MG63 (cell line): ENCODE measurements around the gene ACSL1. TPM values are rescaled to one million over a fixed set of nuclear protein-coding genes. Genes with fewer than 3 reads are reported as not detected.
A peak's percentile ranks its signal among the peaks of the same experiment; 100 is the strongest.

ENCODE experiments used
- DNase-seq: peaks from one replicate; pipeline ENCODE4 v3.0.0-alpha.2; 2020
- H3K27me3 ChIP-seq: fragments of 250-450 bp; sonication (Bioruptor Pico); 2 replicates; pipeline ENCODE4 v1.5.1; 2020; ENCODE audit warnings: mild to moderate bottlenecking, moderate library complexity
- H3K36me3 ChIP-seq: fragments of 250-450 bp; sonication (Bioruptor Pico); 2 replicates; pipeline ENCODE4 v1.5.1; 2020; ENCODE audit warnings: mild to moderate bottlenecking, moderate library complexity
- H3K4me3 ChIP-seq: fragments of 250-450 bp; sonication (Bioruptor Pico); 2 replicates; pipeline ENCODE4 v1.5.1; 2020; ENCODE audit warnings: mild to moderate bottlenecking, moderate library complexity
- H3K9me3 ChIP-seq: fragments of 250-450 bp; sonication (Bioruptor Pico); 2 replicates; pipeline ENCODE4 v1.5.1; 2020; ENCODE audit warnings: mild to moderate bottlenecking, moderate library complexity
- total RNA-seq: library from RNA; depleted of rRNA; stranded (reverse); fragments of >200 nt; shearing (Covaris generic); gene quantifications from 2 replicates; pipeline ENCODE4 v1.2.3, GENCODE V29; 2014; ENCODE audit warnings: low replicate concordance

ACSL1 gene
- total RNA-seq, 1 experiment from 2014 or later: 20.5 TPM

- Histone ChIP-seq H3K4me3 (no peak overlapping the region), H3K36me3 (no peaks in the 10 kb centered on the region), H3K9me3 (no peaks in the 10 kb centered on the region), H3K27me3 (no peaks in the 10 kb centered on the region)
- no peak for DNase-seq
Measured at GRCh38 chr4:184804621-184805020, 21.1 kb downstream of the ACSL1 start.

GRCh38 chr4:184803874-184804273, 21.9 kb downstream of the ACSL1 start:
- no peaks in the 10 kb centered on the region for H3K27me3 ChIP-seq
- H3K36me3 ChIP-seq: no peaks in the 10 kb centered on the region

GRCh38 chr4:184803133-184803532, 22.6 kb downstream of the ACSL1 start:
- H3K9me3 ChIP-seq: no peaks in the 10 kb centered on the region
- H3K4me3 ChIP-seq: no peak overlapping the region
- H3K36me3 ChIP-seq: no peaks in the 10 kb centered on the region
- DNase-seq: no peak
- no peaks in the 10 kb centered on the region for H3K27me3 ChIP-seq

More at GRCh38 chr4:184803874-184804273, 21.9 kb downstream of the ACSL1 start:
- Histone ChIP-seq H3K9me3 (no peaks in the 10 kb centered on the region), H3K4me3 (no peak overlapping the region)
- DNase-seq: no peak

- H3K4me3 ChIP-seq: no peak overlapping the region
- no peaks in the 10 kb centered on the region for H3K36me3 ChIP-seq
- DNase-seq: no peak
- no peaks in the 10 kb centered on the region for H3K9me3 ChIP-seq
- no peaks in the 10 kb centered on the region for H3K27me3 ChIP-seq
Measured at GRCh38 chr4:184802697-184803015, 23.1 kb downstream of the ACSL1 start.

- Histone ChIP-seq H3K4me3 (no peak overlapping the region), H3K9me3 (no peaks in the 10 kb centered on the region), H3K36me3 (no peaks in the 10 kb centered on the region), H3K27me3 (no peaks in the 10 kb centered on the region)
- DNase-seq: peak; percentile 80
Measured at GRCh38 chr4:184801781-184802696, 23.7 kb downstream of the ACSL1 start.

GRCh38 chr4:184798504-184798903, 27.3 kb downstream of the ACSL1 start:
- Histone ChIP-seq H3K9me3 (no peaks in the 10 kb centered on the region), H3K36me3 (no peaks in the 10 kb centered on the region), H3K27me3 (no peaks in the 10 kb centered on the region), H3K4me3 (no peak overlapping the region)
- no peak for DNase-seq

- Histone ChIP-seq H3K27me3 (no peaks in the 10 kb centered on the region), H3K4me3 (no peak overlapping the region), H3K36me3 (no peaks in the 10 kb centered on the region), H3K9me3 (no peaks in the 10 kb centered on the region)
- DNase-seq: no peak
Measured at GRCh38 chr4:184796906-184797305, 28.9 kb downstream of the ACSL1 start.

- DNase-seq: no peak
- no peaks in the 10 kb centered on the region for H3K36me3 ChIP-seq
Measured at GRCh38 chr4:184795214-184795844, 30.4 kb downstream of the ACSL1 start.

GRCh38 chr4:184794470-184794869, 31.3 kb downstream of the ACSL1 start:
- DNase-seq: no peak
- no peaks in the 10 kb centered on the region for H3K27me3 ChIP-seq
- no peaks in the 10 kb centered on the region for H3K36me3 ChIP-seq
- no peaks in the 10 kb centered on the region for H3K9me3 ChIP-seq
- no peak overlapping the region for H3K4me3 ChIP-seq

More at GRCh38 chr4:184795214-184795844, 30.4 kb downstream of the ACSL1 start:
- Histone ChIP-seq H3K27me3 (no peaks in the 10 kb centered on the region), H3K4me3 (no peak overlapping the region), H3K9me3 (no peaks in the 10 kb centered on the region)

- H3K9me3 ChIP-seq: no peaks in the 10 kb centered on the region
- DNase-seq: no peak
- H3K36me3 ChIP-seq: no peaks in the 10 kb centered on the region
- no peak overlapping the region for H3K4me3 ChIP-seq
- no peaks in the 10 kb centered on the region for H3K27me3 ChIP-seq
Measured at GRCh38 chr4:184793735-184794355, 31.9 kb downstream of the ACSL1 start.

GRCh38 chr4:184792950-184793555, 32.7 kb downstream of the ACSL1 start:
- Histone ChIP-seq H3K36me3 (no peaks in the 10 kb centered on the region), H3K27me3 (no peaks in the 10 kb centered on the region), H3K9me3 (no peaks in the 10 kb centered on the region), H3K4me3 (no peak overlapping the region)
- peak; percentile 72 for DNase-seq

- Histone ChIP-seq H3K36me3 (no peaks in the 10 kb centered on the region), H3K9me3 (no peaks in the 10 kb centered on the region), H3K27me3 (no peaks in the 10 kb centered on the region), H3K4me3 (no peak overlapping the region)
- no peak for DNase-seq
Measured at GRCh38 chr4:184792334-184792733, 33.4 kb downstream of the ACSL1 start.

GRCh38 chr4:184790826-184791225, 34.9 kb downstream of the ACSL1 start:
- no peaks in the 10 kb centered on the region for H3K9me3 ChIP-seq
- no peaks in the 10 kb centered on the region for H3K36me3 ChIP-seq
- DNase-seq: no peak
- no peak overlapping the region for H3K4me3 ChIP-seq
- H3K27me3 ChIP-seq: no peaks in the 10 kb centered on the region

- no peaks in the 10 kb centered on the region for H3K36me3 ChIP-seq
- H3K9me3 ChIP-seq: no peaks in the 10 kb centered on the region
- H3K27me3 ChIP-seq: no peaks in the 10 kb centered on the region
- no peak for DNase-seq
- no peak overlapping the region for H3K4me3 ChIP-seq
Measured at GRCh38 chr4:184787766-184788503, 37.8 kb downstream of the ACSL1 start.

GRCh38 chr4:184785813-184786212, 40.0 kb downstream of the ACSL1 start:
- DNase-seq: no peak
- no peaks in the 10 kb centered on the region for H3K9me3 ChIP-seq
- H3K36me3 ChIP-seq: no peaks in the 10 kb centered on the region
- no peaks in the 10 kb centered on the region for H3K27me3 ChIP-seq
- H3K4me3 ChIP-seq: no peak overlapping the region

- no peak overlapping the region for H3K4me3 ChIP-seq
- no peaks in the 10 kb centered on the region for H3K9me3 ChIP-seq
- no peak for DNase-seq
- no peaks in the 10 kb centered on the region for H3K27me3 ChIP-seq
- H3K36me3 ChIP-seq: no peaks in the 10 kb centered on the region
Measured at GRCh38 chr4:184784628-184785257, 41.0 kb downstream of the ACSL1 start.
